Stimulated activated CD8-positive, alpha-beta memory T cell treated with anti-CD3 and anti-CD28 coated beads, Interleukin-7, amount 100 ng/mL, for 1 hour (primary cell): ENCODE data around the gene TMEM9.

ENCODE experiments used
- DNase-seq, 2 donors: peaks; one replicate each; pipeline ENCODE4 v3.0.0-alpha.2; 2020; ENCODE audit warnings: low read depth in 2 of 2

Gene TMEM9

DNA sequence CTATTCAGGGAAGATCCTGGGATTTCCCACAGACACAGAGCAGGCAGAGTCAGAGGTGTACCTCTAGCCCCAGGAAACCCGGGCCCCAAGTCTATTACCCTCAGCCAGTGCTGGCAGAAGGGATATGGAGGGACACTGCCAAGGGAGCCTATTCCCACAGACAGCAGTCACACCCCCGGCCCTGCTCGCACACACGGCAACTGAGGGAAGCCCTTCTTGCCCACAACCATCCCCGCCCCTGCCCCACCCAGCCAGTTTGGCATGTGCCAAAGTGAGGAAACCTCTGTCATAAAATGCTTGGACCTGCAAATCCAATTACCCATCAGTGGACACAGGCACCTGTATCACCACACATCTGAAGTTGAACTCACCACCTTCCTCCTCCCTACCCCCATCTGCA lies 48.6 kb downstream of the TMEM9 start:
- DNase-seq = no peak

GRCh38 chr1:201104141-201104540 lies 50.1 kb downstream of the TMEM9 start:
- DNase-seq = no peak

DNA sequence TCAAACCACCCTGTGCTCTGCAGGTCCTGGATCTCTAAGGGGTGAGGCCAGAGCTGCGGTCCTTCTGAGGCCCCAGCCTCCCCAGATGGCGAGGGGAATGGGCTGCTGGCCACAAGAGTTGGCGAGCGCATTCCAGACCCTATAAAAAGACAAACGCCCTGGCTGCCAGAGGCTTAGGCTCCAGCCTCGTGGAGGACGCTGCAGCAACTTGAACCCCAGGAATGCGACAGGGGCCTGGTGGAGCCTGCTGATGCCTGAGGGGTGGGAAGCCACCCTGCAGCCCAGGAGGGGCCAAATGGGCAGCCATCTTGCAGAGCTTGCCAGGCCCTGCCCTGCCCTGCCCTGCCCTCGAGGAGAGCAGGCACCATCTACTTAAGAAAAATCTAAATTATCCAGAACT lies 50.6 kb downstream of the TMEM9 start:
- DNase-seq = no peak

DNA sequence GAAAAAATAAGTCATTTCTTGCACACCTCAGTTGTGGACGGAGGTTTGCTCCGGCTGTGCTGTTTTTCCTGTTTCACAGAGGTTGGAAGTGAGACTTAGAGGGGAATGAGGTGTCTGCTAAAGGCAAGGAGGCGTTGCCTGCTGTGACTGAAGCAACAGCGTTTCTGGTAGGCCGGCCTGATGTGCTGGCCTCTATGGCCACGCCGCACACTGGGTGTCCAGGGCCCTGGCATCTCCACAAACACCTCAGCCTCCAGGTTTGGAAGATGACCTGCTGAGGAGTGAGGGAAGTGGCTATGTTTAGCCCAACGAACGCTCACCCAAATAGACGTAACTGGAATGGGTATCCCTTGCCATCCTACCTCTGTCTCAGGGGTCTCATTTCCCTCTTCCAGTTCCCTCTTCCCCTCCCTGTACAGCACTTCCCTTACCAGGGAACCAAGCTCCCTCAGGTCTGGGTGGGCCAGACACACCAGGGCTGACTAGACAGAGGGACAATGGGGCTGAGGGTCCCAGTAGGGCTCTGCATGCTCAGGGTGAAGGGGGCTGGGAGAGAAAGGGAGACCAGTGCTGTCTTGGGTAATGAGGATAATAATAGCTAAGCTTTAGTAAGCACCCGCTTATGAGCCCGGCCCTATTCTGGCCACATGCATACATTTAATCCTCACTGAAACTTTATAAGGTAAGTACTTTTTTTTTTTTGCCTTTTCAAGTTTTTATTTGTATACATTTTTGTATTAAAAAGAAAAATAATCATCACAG lies 53.9 kb downstream of the TMEM9 start:
- DNase-seq = no peak

- DNase-seq = no peak
Observed at GRCh38 chr1:201098992-201099677, 55.1 kb downstream of the TMEM9 start.

- DNase-seq = no peak
Observed at GRCh38 chr1:201096977-201097856, 57.1 kb downstream of the TMEM9 start.

- no peak for DNase-seq
Observed at GRCh38 chr1:201096041-201096461, 58.2 kb downstream of the TMEM9 start.

- no peak for DNase-seq
Observed at GRCh38 chr1:201095581-201095980, 58.7 kb downstream of the TMEM9 start.

DNA sequence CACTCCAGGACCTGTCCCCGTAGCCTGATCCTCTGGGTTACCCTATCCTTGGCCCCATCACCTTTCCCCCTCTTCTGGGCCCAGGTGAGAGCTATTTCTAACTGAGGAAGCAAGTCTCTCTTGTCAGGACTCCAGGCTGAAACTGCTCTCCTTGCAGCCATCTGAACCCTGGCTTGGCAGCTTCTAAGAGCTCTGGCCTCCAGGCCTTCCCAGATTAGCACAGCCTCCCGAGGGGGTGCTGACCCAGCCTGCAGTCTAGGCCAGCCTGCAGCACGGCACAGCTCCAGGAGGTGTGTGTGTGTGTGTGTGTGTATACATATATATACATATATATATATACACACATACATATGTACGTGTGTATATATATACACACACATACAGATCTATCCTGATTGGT lies 59.4 kb downstream of the TMEM9 start:
- DNase-seq = no peak

DNA sequence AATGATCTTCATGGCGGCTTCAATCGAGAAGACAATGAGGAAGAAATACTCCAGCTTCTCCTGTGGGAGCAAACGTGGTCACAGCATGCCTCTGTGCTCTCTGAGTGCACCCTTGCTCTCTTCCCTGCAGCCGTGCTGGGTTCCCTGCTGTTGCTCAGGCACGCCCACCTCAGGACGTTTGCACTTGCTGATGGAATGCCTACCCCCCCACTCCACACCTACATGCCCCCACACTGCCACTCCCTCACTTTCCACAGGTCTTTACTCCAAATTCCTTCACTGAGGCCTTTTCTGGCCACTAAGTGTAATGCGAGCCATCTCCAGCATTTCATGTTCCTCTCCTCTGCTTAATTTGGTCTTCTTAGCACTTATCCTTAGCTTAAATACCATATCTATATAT lies 60.3 kb downstream of the TMEM9 start:
- no peak for DNase-seq

DNA sequence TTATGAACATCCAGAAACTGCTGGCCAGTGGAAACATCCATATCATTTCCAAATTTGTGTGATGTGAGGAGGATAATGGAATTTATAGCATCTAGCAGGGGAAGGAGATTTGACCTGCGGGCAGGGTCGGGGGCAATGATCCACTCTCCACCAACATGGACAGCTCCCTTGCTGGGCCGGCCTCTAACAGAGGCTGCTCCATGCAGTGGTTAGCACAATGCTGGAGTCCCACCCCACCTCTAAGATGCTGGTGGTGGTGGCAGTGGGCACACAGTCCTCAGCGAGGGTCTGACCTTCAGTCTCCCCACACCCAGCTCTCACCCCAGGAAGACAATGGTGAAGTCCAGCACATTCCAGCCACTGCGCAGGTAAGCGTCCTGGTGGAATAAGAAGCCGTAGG lies 60.7 kb downstream of the TMEM9 start:
- DNase-seq = no peak

DNA sequence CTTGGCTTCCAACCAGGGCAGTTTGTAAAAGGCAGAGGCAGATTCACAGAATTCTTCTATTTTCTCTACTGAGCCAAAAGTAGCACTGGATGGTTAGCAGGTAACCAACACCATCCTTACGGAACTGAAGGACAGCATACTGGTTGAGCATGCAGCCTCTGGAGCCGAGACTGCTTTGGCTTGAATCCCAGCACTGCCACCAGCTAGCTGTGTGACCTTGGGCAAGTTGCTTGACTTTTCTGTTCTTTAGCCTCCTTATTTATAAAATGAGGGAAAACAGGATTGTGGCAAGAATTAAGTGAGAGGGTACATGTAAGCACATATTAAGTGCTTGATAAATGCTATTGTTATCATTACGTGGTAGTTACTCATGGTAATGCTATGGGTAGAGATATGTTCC lies 61.5 kb downstream of the TMEM9 start:
- no peak for DNase-seq

GRCh38 chr1:201091256-201091655 lies 63.0 kb downstream of the TMEM9 start:
- DNase-seq = no peak

GRCh38 chr1:201090541-201090940 lies 63.7 kb downstream of the TMEM9 start:
- no peak for DNase-seq

- DNase-seq = no peak
Observed at GRCh38 chr1:201089596-201089995, 64.7 kb downstream of the TMEM9 start.

- DNase-seq = no peak
Observed at GRCh38 chr1:201088901-201089525, 65.3 kb downstream of the TMEM9 start.

- no peak for DNase-seq
Observed at GRCh38 chr1:201088395-201088794, 65.9 kb downstream of the TMEM9 start.

DNA sequence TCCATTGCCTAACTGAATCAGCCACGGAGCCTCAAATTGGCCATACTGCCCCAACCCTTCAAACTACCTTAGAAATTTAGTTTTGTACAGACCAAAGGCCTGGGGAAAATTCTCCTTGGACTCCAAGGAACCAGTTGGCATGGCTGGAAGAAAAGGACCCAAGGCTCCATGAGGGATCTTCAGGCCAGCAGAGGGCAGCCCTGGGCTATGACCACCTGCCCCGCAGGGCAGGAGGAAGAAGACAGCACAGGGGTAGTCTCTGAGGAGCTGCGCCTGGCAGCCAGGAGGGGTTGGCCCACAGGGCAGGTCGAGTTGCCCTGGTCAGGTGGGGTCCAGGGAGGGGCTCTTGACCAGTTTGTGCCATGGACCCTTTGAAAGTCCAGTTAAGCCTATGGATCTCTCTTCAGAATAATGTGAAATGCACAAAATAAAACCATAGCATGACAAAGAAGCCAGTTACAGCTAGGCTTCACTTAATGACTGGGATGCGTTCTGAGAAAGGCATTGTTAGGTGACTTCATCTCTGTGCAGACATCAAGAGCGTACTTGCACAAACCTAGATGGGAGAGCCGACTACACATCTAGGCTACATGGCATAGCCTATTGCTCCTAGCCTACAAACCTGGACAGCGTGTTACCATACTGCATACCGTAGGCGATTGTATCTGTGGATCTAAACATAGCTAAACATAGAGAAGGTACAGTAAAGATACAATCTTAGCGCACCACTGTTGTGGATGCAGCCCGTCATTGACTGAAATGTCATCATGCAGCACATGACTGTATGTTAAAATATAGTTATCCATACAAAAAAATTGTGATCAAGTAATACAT lies 68.2 kb downstream of the TMEM9 start:
- DNase-seq = peak in 1 of 2 donors; percentile 9
